Measurements from ENCODE around the gene HNRNPA1L2.

Gene HNRNPA1L2

DNA sequence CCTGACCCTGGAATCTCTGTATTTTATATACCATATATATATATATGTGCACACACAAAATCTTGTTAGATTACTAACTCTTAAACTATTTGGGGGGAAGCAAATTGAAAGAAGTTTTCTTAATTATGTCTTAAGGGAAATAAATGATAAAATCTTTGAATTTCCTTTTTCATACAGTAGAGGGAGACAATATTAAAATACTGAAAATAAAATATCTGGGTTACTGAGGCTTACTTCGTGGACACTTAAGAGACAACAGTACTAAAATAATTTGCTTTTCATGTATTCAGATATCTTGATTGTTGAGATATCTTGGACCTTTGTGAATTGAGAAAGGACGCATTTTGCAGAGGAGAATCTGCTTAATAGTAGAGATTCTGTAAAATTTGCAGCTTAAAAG lies 27.4 kb downstream of the HNRNPA1L2 start:
- TF ChIP-seq POLR2AphosphoS5 (IDR thresholded peaks at IDR 0.05; ENCODE audit: low read depth) = no peak
- TF ChIP-seq, protein P1, sequence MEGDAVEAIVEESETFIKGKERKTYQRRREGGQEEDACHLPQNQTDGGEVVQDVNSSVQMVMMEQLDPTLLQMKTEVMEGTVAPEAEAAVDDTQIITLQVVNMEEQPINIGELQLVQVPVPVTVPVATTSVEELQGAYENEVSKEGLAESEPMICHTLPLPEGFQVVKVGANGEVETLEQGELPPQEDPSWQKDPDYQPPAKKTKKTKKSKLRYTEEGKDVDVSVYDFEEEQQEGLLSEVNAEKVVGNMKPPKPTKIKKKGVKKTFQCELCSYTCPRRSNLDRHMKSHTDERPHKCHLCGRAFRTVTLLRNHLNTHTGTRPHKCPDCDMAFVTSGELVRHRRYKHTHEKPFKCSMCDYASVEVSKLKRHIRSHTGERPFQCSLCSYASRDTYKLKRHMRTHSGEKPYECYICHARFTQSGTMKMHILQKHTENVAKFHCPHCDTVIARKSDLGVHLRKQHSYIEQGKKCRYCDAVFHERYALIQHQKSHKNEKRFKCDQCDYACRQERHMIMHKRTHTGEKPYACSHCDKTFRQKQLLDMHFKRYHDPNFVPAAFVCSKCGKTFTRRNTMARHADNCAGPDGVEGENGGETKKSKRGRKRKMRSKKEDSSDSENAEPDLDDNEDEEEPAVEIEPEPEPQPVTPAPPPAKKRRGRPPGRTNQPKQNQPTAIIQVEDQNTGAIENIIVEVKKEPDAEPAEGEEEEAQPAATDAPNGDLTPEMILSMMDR (IDR thresholded peaks at IDR 0.05; ENCODE audit: insufficient read depth, low read length) = no peak
- no peaks in the 10 kb centered on the region for H3K27me3 ChIP-seq (ENCODE audit: insufficient read depth, poor library complexity, severe bottlenecking)
- no peak overlapping the region for H3K27ac ChIP-seq (replicated peaks)

DNA sequence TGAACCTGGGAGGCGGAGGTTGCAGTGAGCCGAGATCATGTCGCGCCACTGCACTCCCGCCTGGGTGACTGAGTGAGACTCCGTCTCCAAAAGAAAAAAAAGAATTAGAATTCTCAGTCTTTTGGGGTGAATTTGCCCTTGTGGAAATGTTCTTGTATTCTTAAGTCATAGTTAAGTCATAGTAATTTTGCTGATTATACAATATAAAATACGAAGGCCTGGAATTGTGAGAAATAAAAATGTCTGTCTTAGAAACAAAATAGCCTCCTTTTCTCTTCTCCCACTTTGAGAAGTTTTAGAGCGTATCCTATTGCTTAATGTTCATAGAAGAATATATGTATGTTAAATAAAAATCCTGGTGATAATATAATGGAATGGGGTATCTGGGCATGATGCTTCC lies 28.5 kb downstream of the HNRNPA1L2 start:
- TF ChIP-seq, protein P1 (IDR thresholded peaks at IDR 0.05; ENCODE audit: insufficient read depth, low read length) = no peak
- TF ChIP-seq SPI1 (IDR thresholded peaks at IDR 0.05; ENCODE audit: borderline replicate concordance, low read depth) (no peak), GABPA (IDR thresholded peaks at IDR 0.05; ENCODE audit: low read depth) (no peak), POLR2AphosphoS5 (IDR thresholded peaks at IDR 0.05; ENCODE audit: low read depth) (no peak)
- TF ChIP-seq, protein P2, sequence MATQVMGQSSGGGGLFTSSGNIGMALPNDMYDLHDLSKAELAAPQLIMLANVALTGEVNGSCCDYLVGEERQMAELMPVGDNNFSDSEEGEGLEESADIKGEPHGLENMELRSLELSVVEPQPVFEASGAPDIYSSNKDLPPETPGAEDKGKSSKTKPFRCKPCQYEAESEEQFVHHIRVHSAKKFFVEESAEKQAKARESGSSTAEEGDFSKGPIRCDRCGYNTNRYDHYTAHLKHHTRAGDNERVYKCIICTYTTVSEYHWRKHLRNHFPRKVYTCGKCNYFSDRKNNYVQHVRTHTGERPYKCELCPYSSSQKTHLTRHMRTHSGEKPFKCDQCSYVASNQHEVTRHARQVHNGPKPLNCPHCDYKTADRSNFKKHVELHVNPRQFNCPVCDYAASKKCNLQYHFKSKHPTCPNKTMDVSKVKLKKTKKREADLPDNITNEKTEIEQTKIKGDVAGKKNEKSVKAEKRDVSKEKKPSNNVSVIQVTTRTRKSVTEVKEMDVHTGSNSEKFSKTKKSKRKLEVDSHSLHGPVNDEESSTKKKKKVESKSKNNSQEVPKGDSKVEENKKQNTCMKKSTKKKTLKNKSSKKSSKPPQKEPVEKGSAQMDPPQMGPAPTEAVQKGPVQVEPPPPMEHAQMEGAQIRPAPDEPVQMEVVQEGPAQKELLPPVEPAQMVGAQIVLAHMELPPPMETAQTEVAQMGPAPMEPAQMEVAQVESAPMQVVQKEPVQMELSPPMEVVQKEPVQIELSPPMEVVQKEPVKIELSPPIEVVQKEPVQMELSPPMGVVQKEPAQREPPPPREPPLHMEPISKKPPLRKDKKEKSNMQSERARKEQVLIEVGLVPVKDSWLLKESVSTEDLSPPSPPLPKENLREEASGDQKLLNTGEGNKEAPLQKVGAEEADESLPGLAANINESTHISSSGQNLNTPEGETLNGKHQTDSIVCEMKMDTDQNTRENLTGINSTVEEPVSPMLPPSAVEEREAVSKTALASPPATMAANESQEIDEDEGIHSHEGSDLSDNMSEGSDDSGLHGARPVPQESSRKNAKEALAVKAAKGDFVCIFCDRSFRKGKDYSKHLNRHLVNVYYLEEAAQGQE (IDR thresholded peaks at IDR 0.05; ENCODE audit: insufficient replicate concordance, low read depth) = no peak
- no peak overlapping the region for H3K4me3 ChIP-seq (replicated peaks; ENCODE audit: insufficient read depth, low read length)
- DNase-seq (ENCODE audit: low read depth in 1 of 2, low spot score in 1 of 2) = no peak
- no peaks in the 10 kb centered on the region for H3K27me3 ChIP-seq (ENCODE audit: insufficient read depth, poor library complexity, severe bottlenecking)
- H3K27ac ChIP-seq (replicated peaks) = no peak overlapping the region

More for the DNA sequence above, 27.4 kb downstream of the HNRNPA1L2 start:
- no peak overlapping the region for H3K4me3 ChIP-seq (replicated peaks; ENCODE audit: insufficient read depth, low read length)
- DNase-seq (ENCODE audit: low read depth in 1 of 2, low spot score in 1 of 2) = no peak

DNA sequence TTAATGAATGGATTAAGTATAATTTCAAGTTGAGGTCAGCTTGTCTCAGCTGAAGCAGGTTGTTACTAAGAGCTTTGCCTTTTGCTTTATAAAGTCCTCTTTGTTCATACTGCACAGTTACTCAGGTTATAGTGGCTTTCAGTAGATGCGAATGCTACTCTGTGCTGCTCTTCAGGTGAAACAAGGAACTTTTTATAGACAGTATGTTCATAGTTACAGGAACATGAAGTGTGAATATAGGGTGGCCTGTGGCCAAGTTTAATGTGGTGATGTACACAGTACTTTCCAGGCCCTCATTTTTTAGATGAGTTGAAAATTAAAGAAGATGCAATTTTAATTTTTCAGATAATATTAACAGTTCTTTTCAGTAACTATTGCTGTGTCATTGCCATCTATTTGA lies 31.2 kb downstream of the HNRNPA1L2 start:
- no peaks in the 10 kb centered on the region for H3K27me3 ChIP-seq (ENCODE audit: insufficient read depth, poor library complexity, severe bottlenecking)

More for the DNA sequence above, 31.2 kb downstream of the HNRNPA1L2 start:
- TF ChIP-seq POLR2AphosphoS5 (IDR thresholded peaks at IDR 0.05; ENCODE audit: low read depth) (no peak), GABPA (IDR thresholded peaks at IDR 0.05; ENCODE audit: low read depth) (no peak), SPI1 (IDR thresholded peaks at IDR 0.05; ENCODE audit: borderline replicate concordance, low read depth) (no peak)
- TF ChIP-seq, protein P1 (IDR thresholded peaks at IDR 0.05; ENCODE audit: insufficient read depth, low read length) = no peak
- TF ChIP-seq, protein P2 (IDR thresholded peaks at IDR 0.05; ENCODE audit: insufficient replicate concordance, low read depth) = no peak
- Histone ChIP-seq H3K4me3 (replicated peaks; ENCODE audit: insufficient read depth, low read length) (no peak overlapping the region), H3K27ac (replicated peaks) (no peak overlapping the region)
- DNase-seq (ENCODE audit: low read depth in 1 of 2, low spot score in 1 of 2) = no peak
